HG03575 (cell line): ENCODE measurements around the gene VANGL2.

Experiments
- ATAC-seq: cut with Tn5 transposase; IDR thresholded peaks from one replicate; pipeline ENCODE4 v1.9.1; 2021; ENCODE audit not compliant: unreplicated experiment, insufficient number of reproducible peaks, low FRiP score; ENCODE audit errors: extremely low read depth

VANGL2 gene

DNA sequence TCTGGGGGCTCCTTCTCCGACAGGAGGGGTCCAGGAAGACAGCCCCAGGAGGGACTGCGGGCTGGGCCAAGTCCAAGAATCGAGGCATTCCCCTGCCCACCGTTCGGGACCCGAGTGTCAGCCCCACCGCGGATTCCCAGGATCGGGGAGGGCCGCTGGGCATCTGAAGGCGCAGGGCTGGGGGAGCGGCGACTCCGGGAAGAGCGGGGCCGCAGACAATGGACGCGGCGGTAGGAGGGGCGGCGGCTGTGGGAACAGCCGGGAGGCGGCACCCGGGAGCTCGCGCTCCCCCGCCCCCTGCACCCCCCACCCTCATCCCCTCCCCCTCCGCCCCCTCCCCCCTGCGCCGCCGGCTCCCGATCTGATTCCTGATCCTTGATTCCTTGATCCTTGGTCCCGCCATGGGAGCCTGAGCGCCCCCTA, at the start of gene VANGL2:
Gene VANGL2, plus strand, starts transcription at position 342 of the 423 bp plus-strand sequence. CDS start 15,274 bp downstream, outside the sequence.
- ATAC-seq = no peak

DNA sequence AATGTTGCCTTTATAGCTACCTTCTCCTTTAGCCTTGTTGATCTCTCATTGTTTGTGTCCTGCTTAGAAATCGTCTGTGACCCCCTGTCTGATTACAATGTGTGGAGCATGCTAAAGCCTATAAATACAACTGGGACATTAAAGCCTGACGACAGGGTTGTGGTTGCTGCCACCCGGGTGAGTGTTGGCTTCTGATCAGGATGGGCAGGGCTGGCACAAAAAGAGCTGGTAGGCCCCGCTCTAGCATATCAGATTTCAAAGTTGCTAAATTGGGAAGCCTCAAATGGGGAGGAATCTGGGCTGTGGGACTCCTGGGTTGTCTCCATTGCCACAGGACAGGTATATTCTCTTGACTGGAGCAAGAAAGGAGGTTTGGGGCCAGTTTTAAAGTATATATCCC, 48.7 kb upstream of the VANGL2 start:
- no peak for ATAC-seq

DNA sequence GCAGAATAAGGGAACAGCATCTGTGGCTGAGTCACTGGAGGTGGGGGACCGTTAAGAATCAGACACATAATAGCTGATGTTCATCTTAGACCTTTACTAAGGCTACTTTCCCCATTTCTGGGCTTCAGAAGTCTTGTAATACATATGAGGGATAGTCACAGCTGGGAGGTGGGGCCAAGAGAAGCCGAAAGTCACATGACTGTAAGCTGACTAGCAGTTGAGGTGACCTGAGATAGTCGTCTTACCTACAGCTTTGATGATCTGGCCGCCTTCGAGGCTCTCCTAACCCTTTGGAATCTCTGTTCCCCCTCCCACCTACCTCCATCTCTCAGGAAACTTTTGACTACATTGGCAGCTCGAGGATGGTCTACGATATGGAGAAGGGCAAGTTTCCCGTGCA, 47.8 kb upstream of the VANGL2 start:
- no peak for ATAC-seq

DNA sequence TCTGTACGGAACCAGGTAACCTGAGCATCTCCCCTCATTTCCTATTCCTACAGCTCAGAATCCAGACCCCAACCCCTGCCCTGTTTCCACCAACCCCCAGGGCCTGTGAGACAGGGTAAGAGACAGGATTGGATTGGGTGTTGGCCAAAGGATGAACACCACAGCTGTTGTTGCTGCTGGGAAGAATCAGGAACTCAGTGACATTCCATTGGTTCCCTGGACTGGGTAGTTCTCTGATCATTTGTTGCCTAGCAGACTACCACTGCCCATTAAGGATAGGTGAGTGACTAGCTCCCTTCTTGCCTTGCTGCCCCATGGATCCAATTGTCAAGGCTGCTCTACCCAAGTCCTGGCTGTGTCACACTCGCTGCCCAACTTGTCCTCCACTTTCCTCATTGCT, 47.1 kb upstream of the VANGL2 start:
- no peak for ATAC-seq

DNA sequence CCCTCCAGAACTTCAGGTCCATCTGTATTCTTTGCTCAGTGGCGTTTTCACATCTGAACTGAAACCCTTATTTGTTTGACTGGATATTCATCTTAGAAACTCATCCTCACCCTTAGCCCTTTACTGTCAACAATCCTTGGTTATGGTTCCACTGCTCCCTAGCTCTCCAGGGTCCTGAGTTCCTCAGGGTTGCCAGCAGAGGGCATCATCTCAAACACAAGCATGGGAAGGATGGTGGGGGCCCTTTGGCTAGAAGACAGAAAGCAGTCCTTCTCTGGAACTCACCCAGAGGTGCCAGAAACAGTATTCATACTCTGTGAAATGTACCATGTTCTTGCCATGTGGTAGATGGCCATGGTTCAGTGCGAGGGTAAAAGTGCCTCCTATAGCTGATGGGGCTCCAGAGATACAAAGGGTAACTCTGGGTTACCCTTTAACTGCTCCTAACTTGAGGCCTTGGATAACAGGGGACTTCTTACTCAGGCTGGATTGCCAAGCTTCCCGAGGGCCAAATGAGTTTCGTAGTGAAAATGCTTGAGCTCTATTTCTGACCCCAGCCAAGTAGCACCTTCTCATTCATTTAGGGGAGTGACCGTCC, 45.9 kb upstream of the VANGL2 start:
- ATAC-seq = no peak

DNA sequence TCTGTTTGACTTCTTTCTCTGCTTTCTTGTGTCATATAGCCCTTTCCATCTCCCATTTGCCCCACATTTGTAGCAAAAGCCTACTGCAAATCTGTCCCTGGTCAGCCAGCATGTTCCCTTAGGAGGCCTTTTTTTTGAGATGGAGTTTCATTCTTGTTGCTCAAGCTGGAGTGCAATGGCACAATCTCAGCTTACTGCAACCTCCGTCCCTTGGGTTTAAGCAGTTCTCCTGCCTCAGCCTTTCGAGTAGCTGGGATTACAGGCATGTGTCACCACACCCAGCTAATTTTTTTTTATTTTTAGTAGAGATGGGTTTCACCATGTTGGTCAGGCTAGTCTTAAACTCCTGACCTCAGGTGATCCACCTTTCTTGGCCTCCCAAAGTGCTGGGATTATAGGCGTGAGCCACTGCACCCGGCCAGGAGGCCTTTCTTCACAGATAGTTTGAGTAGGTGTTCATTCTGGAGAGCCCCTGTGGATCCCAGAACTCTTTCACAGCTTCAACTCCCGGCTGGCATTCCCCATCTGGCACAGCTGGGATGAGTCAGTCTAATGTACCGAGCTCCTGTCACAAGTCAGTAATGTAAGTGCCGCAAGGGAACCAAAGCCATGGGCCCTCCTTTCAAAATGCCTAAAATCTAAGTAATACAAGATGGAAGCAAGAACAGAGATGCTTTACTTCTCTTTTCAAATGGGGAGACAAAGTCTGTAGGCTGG, 42.9 kb upstream of the VANGL2 start:
- no peak for ATAC-seq

DNA sequence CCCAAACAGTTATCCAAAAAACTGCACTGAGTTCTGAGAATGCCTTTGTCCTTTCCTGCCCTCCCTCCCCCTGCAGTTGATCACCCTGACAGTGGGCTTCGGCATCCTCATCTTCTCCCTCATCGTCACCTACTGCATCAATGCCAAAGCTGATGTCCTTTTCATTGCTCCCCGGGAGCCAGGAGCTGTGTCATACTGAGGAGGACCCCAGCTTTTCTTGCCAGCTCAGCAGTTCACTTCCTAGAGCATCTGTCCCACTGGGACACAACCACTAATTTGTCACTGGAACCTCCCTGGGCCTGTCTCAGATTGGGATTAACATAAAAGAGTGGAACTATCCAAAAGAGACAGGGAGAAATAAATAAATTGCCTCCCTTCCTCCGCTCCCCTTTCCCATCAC, 42.3 kb upstream of the VANGL2 start:
- no peak for ATAC-seq

DNA sequence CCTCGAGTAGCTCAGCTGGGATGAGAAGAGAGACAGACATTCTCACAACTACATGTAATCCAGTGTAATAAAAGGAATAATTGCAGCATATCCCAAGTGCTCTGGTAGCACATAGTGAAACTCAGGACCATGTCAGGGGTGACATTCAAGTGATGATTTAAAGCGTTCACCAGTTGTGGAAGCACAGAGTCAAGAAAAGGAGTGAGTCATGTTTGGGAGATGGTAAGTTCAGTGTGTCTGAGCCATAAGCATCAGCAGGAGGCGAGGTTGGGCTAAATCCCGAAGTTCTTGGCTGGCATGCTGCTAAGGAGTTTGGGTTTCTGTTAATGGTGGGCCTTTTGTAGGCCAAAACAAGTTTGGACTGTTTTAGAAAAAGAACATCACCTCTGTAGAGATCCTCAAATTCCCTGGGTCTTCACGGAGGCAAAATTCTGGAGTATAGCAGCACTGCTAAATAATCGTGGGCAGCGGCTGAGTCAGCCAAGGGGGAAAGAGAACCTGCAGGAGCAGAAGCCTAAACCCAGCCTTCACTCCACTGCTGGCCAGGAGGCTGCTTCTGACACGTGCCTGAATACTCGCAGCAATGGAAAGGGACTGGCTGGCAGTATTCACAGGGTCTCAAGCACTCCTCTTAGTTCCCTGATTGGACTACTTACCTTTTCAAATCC, 40.7 kb upstream of the VANGL2 start:
- no peak for ATAC-seq

DNA sequence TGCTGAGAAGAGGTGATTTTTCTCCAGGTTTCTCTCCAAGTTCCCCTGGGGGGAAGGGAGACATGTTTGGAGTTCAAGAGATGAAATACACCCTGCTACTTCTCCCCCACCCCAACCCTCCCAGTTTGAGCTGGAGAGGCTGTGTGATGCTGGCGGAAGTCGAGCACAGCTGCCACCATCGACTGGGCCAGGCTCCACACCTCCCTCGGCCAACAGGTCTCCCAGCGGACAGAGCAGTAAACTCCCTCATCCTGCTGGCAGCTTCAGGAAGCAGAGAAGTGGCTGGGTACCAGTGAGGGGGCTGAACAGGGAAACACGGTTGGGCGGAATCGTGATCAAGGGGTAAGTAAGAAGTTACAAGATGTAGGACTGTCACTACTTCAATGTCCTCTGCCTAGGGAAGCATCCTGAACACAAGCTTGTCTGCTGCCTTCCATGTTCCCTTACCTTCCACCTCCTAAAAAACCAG, 40.1 kb upstream of the VANGL2 start:
- no peak for ATAC-seq

DNA sequence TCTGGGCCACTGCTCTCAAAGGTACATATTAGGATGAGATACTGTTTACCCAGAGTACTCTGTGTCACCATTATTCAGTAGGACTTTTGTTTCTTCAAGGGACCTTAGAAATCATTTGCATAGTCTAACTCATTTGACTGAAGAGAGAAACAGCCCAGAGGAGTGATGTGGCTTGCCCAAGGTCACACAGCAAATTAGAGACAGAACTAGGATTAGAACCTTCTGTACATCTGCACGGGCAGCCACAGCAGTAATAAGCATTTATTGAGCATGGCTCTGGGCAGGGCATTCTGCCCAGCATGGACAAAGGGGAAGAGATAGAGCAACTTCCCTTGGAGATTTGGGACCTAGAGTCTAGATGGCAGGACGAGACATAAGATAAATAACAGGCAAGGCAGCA, 39.2 kb upstream of the VANGL2 start:
- no peak for ATAC-seq

DNA sequence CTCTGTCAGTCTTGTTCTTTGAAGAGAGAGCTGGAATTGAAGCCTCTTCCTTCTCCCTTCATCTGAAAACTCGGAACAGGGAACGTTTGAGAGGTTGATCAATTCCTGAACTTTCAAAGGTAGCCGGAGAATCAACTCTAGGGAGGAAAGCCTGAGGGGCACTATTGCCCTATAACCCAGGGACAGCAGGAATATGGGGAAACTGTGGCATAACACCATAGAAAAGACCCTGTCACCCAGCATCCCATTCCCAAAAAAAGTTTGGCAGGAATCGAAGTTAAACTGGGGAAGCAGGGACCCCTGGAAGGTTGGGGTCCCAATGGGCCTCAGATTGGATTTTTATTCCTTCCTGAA, 38.6 kb upstream of the VANGL2 start:
- no peak for ATAC-seq

DNA sequence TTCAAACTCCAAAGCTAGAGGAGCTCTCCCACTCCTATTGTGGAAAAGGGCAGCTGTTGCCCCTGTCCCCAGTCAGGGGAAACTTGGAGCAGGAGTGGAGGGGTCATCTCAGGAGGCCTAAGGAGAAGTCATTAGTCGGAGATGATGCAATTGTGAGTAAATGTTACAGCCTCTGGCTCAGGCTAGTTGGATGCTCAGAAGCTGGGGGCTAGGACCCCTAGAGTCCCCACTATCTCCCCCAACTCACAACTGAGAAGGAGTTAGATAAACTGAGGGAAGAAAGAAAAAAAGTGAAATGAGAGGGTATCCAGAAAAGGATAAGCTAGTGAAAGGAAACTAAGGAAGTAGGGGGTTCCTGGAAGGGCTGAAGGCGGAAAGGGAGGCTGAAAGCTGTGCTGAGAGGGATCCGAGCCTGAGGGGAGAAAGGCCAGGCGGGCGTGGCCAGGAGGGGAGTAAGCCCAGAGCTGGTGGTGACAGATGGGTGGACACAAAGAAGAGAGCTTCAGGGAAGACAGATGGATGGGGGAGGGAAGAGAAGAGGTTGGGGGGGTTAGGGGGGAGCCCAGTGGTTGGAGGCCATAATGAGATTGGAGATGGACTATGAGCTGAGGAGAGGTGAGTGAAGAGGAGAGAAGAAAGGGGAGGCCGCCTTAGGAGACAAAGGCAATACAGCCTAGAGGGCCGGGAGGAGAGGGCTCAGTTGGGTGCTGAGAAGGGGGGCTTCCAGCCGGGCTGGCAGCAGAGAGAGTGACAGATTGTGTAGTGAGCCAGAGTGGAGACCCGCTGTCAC, 38.0 kb upstream of the VANGL2 start:
- no peak for ATAC-seq

DNA sequence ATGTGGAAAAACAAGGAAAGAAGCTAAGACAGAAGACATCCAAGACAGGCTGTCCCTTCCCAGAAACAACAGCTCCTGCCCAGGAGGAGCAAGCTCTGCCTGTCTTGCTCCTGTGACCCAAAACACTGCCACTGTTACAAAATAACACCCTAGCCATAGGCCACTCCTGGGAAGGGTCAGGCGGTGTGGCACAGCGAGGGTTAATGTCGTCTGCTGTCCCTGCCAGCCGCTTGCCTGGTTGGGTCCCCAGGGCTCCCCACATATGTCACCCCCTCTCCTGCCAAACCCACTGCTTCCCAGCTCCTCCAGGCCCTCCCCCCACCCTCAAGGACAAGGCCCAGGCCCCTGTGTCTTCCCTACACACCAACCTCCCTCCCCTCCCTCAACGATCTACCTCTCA, 37.4 kb upstream of the VANGL2 start:
- ATAC-seq = no peak

DNA sequence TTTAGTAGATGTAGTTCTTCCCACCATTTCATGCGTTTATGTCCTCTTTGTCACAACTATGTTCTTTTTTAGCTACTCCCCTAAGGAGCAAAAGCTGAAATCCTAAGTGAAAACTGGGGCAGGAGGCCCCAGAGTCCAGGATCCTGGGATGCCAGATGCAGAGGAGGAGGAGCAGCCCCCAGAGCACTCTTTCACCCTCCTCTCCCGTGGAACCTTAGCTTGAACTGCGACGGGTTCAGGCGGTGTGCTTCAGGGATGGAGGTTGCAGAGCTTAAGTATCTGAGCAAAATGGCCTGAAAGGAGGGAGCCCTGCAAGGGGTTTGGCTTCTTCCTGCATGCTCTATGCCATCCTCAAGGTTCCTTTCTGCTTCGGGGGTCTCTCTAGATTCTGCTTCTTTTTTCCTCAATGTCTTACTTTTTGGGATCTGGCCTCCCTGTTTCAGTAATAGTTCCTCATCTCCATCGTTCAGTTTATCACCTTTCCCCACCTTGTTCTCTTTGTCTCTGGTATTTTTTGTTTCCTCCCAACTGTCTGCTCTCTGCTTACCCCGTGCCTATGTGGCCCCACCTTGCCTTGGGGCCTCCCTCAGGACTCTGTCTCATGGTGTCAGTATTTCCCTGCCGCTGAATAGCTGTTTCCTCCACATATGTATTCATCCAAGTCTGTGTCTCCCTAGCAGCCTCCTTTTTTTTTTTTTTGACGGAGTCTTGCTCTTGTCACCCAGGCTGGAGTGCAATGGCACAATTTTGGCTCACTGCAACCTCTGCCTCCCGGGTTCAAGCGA, 36.2 kb upstream of the VANGL2 start:
- no peak for ATAC-seq

DNA sequence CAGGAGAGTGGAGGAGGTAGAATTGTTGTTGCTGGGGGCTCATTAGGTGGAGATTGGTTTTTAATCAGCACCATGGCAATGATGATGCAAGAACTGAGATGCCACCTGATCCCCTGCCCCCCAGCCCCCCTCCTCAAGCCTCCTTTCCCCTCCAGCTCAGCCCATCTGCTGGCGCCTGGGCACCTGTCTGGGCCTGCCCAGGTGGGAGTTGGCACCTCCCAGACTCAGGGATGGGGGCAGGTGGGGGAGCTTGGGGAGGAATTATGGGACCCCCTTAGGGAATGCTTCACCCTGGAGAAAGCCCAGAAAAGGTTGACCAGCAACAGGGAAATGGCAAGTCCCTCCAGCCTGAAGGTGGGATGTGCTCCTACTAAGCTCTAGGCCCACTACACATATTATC, 35.0 kb upstream of the VANGL2 start:
- no peak for ATAC-seq

DNA sequence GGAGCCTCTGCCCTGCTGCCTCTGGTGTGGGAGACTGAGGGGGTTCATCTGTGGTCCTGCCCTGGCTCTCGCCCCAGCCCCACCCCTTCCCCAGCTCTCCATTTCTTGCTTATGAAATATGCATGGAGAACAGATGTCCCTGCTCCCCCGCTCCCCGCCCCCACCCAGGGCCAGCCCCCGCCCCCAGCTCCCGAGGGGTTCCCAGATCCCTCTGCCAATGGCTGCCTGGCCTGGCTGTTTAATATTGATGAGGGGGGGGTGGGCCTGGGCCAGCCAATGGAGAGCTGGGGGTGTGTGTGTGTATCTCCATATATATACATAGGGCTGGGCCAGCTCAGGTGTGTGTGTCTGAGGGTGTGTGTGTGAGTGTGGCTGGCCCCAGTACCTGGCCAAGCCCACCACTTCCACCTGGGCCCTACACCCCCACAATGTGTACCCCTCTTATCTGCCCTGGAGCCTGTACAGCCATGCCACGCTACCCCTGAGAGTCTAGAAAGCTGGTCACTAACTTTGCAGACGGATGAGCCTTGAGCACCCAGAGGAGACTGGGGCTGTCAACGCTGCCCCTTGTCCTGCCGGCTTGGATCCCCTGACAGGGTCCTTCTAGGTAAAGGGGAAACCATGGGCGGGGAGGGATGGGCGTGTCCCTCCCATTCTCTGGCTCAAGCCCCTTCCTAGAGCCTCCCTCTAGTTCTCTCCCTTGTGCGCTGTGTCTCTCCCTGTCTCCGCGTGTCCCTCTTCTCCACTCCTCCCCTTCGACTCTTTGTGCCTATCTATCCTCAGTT, 33.4 kb upstream of the VANGL2 start, which contains the start of gene NHLH1:
Gene NHLH1, plus strand, starts transcription at position 341 of the 785 bp plus-strand sequence. CDS start 3,661 bp downstream, outside the sequence.
- ATAC-seq = no peak

DNA sequence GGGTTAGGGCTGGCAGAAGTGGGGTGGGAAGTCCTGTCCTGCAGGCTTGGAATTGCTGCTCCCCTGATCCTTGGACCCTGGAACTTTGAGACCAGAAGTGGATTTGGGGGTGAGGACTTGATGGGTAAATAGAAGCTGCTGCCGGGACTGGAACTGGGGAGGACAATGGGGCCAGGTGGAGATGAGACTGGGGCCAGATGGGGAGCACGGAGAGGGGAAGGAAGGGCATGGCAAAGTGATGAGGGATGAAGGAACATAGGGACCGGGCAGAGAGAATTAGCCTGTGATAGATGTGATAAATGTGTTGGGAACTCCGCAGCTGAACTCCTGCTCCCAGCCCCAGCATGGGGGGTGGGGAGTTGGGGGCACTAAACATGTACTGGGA, 32.9 kb upstream of the VANGL2 start:
- no peak for ATAC-seq
